ENCODE measurements around the gene AGBL3.

DNA sequence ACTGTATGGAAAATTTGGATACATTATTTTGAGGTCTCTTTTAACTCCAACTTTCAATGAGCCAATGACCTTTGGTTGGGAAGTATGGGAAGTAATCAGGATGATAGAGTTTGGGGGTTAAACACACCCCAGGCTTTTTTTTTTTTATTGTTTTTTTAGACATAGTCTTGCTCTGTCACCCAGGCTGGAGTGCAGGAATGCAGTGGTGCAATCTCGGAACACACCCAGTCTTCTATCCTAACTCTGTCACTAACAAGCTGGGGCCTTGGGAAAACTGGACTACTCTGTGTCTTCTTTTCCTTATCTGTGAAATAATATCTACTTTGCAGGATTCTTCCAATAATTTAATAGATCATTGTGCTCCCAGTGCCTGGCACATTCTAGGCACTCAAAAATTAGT lies 37.6 kb upstream of the AGBL3 start:
- TF ChIP-seq ZNF384 (IDR thresholded peaks at IDR 0.05): no peak
- no peak for TF ChIP-seq TARDBP (IDR thresholded peaks at IDR 0.05)
- TF ChIP-seq SP1 (IDR thresholded peaks at IDR 0.05): no peak
- TF ChIP-seq SUZ12 (IDR thresholded peaks at IDR 0.05): no peak
- TF ChIP-seq BHLHE40 (IDR thresholded peaks at IDR 0.05; ENCODE audit: borderline replicate concordance): no peak
- no peak for TF ChIP-seq ELF4 (IDR thresholded peaks at IDR 0.05)
- no peak for TF ChIP-seq CTBP1 (IDR thresholded peaks at IDR 0.05; ENCODE audit: borderline replicate concordance)
- no peak for TF ChIP-seq FOXA1 (IDR thresholded peaks at IDR 0.05)
- TF ChIP-seq LEF1 (IDR thresholded peaks at IDR 0.05; ENCODE audit: borderline replicate concordance): no peak
- no peak for TF ChIP-seq NFRKB (IDR thresholded peaks at IDR 0.05)
- no peak for TF ChIP-seq FOXM1 (IDR thresholded peaks at IDR 0.05; ENCODE audit: borderline replicate concordance)
- TF ChIP-seq, protein P1, sequence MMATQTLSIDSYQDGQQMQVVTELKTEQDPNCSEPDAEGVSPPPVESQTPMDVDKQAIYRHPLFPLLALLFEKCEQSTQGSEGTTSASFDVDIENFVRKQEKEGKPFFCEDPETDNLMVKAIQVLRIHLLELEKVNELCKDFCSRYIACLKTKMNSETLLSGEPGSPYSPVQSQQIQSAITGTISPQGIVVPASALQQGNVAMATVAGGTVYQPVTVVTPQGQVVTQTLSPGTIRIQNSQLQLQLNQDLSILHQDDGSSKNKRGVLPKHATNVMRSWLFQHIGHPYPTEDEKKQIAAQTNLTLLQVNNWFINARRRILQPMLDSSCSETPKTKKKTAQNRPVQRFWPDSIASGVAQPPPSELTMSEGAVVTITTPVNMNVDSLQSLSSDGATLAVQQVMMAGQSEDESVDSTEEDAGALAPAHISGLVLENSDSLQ (IDR thresholded peaks at IDR 0.05): no peak

Data from HEK293T (cell line).